Measurements from ENCODE around the gene KLHDC7B. TPM values are rescaled to one million over a fixed set of nuclear protein-coding genes. Genes with fewer than 3 reads are reported as not detected.

The KLHDC7B gene
- total RNA-seq, 2 experiments from 2014 or later = 6.9 to 7.7 TPM

Other genes starting within 250 kb of the KLHDC7B start
- 1 to 10 TPM; 6.3 to 8.3 TPM for gene PLXNB2, start 238.3 kb upstream of the KLHDC7B start, total RNA-seq
- 1 to 10 TPM; 3.5 to 3.6 TPM for gene DENND6B, start 218.9 kb upstream of the KLHDC7B start, total RNA-seq
- 10 to 100 TPM; 41.2 to 41.7 TPM for gene PPP6R2, start 202.6 kb upstream of the KLHDC7B start, total RNA-seq
- gene SBF1, start 70.9 kb upstream of the KLHDC7B start, total RNA-seq = 100 to 1,000 TPM; 110 to 112 TPM
- gene ADM2, start 64.4 kb upstream of the KLHDC7B start, total RNA-seq = 1 to 10 TPM; 7.3 to 7.4 TPM
- under 1 TPM; 0.39 to 0.59 TPM for gene MIOX, start 59.0 kb upstream of the KLHDC7B start, total RNA-seq
- 10 to 100 TPM; 62.1 to 63.8 TPM for gene LMF2, start 38.2 kb upstream of the KLHDC7B start, total RNA-seq
- 100 to 1,000 TPM; 134 to 138 TPM for gene NCAPH2, start 37.7 kb upstream of the KLHDC7B start, total RNA-seq
- 1 to 10 TPM; 1.9 to 5.6 TPM for gene SCO2, start 20.3 kb upstream of the KLHDC7B start, total RNA-seq
- gene TYMP, start 15.9 kb upstream of the KLHDC7B start, total RNA-seq = 10 to 100 TPM; 64.7 to 65.6 TPM
- 1 to 10 TPM in 1 of 2 experiments, under 1 TPM in 1; 0.87 to 1.0 TPM for gene SYCE3, start 17.0 kb downstream of the KLHDC7B start, total RNA-seq
- gene CPT1B, start 32.5 kb downstream of the KLHDC7B start, total RNA-seq = 10 to 100 TPM; 33.3 to 36.9 TPM
- 10 to 100 TPM; 76.2 to 76.3 TPM for gene CHKB, start 37.0 kb downstream of the KLHDC7B start, total RNA-seq
- gene MAPK8IP2, start 54.9 kb downstream of the KLHDC7B start, total RNA-seq = under 1 TPM; 0.10 to 0.19 TPM
- 10 to 100 TPM; 23.9 to 25.8 TPM for gene ARSA, start 82.3 kb downstream of the KLHDC7B start, total RNA-seq
- under 1 TPM; 0.05 to 0.07 TPM for gene SHANK3, start 126.9 kb downstream of the KLHDC7B start, total RNA-seq
- not detected for gene ACR, start 192.3 kb downstream of the KLHDC7B start, total RNA-seq
- gene RABL2B, start 237.7 kb downstream of the KLHDC7B start, total RNA-seq = 10 to 100 TPM; 20.0 to 21.8 TPM

Measured in activated CD4-positive, alpha-beta memory T cell treated with anti-CD3 and anti-CD28 coated beads for 36 hours (primary cell).